Activated CD8-positive, alpha-beta T cell treated with anti-CD3 and anti-CD28 coated beads, Interleukin-2, amount 10 ng/mL, durations not matched to agents 7 days and 5 days (primary cell): ENCODE measurements around the gene TSPOAP1. TPM values are rescaled to one million over a fixed set of nuclear protein-coding genes. Genes with fewer than 3 reads are reported as not detected.

Source experiments
- ATAC-seq: fragments of 150-1000 bp; cut with Tn5 transposase; one replicate; pipeline ENCODE4 v1.10.0; 2021; ENCODE audit warnings: moderate library complexity
- CTCF ChIA-PET: fragments of 350-600 bp; sonication (Branson Sonifier 250); formaldehyde crosslinking; loops from one replicate; lab custom pipeline; 2021; ENCODE audit warnings: antibody characterized with exemption; lab: Charles Lee
- POLR2A ChIA-PET: fragments of 350-600 bp; sonication (Branson Sonifier 250); formaldehyde crosslinking; loops from one replicate; lab custom pipeline; 2021; ENCODE audit warnings: antibody characterized with exemption; lab: Charles Lee
- DNase-seq: peaks from one replicate; pipeline ENCODE4 v3.0.0-alpha.2; 2020
- H3K27ac Mint-ChIP-seq: one replicate; pipeline ENCODE4 v1.8.0; 2021; ENCODE audit warnings: mild to moderate bottlenecking, mixed read lengths
- H3K27me3 Mint-ChIP-seq: one replicate; pipeline ENCODE4 v1.8.0; 2021; ENCODE audit warnings: low read depth, mixed read lengths
- H3K36me3 Mint-ChIP-seq: one replicate; pipeline ENCODE4 v1.8.0; 2021; ENCODE audit warnings: low read depth, mixed read lengths
- H3K4me1 Mint-ChIP-seq: one replicate; pipeline ENCODE4 v1.8.0; 2021; ENCODE audit warnings: low read depth, mixed read lengths
- H3K4me3 Mint-ChIP-seq: one replicate; pipeline ENCODE4 v1.8.0; 2021; ENCODE audit warnings: mild to moderate bottlenecking, mixed read lengths
- H3K9me3 Mint-ChIP-seq: one replicate; pipeline ENCODE4 v1.8.0; 2022; ENCODE audit warnings: mixed read lengths; ENCODE audit not compliant: insufficient read depth
- total RNA-seq, 2 experiments: library from RNA; stranded (reverse); gene quantifications; one replicate each; pipeline ENCODE4 v1.2.3, GENCODE V29; 2021

The TSPOAP1 gene
- total RNA-seq, 2 experiments from 2014 or later, result 45.8 to 51.5 TPM

- peaks cover 6% of the 10 kb centered on the region for H3K27me3 Mint-ChIP-seq
- H3K9me3 Mint-ChIP-seq, result no peaks in the 10 kb centered on the region
- H3K4me1 Mint-ChIP-seq, result peaks cover 28% of the 10 kb centered on the region
- H3K27ac Mint-ChIP-seq, result peak overlapping the region; percentile 59
- POLR2A ChIA-PET, result interaction anchor here (0.5 to 28.8 kb wide), 4 partner anchors 16 to 37 kb away, joined by 3 to 2649 read pairs (median 130); partner anchors contain the start of gene SUPT4H1
- ATAC-seq, result no peak
- H3K4me3 Mint-ChIP-seq, result no peak overlapping the region
- H3K36me3 Mint-ChIP-seq, result peaks cover 36% of the 10 kb centered on the region
- CTCF ChIA-PET, result interaction anchor here (1.0 to 2.1 kb wide), 2 partner anchors 21 to 94 kb away, joined by 6 to 12 read pairs; partner anchors contain the start of gene RNF43
- peak; percentile 27 for DNase-seq
These were observed 5.1 kb downstream of the TSPOAP1 start for GRCh38 chr17:58323366-58324055.

GRCh38 chr17:58322581-58323185 lies 5.9 kb downstream of the TSPOAP1 start:
- Mint-ChIP-seq H3K9me3 (no peaks in the 10 kb centered on the region), H3K27ac (no peak overlapping the region), H3K4me1 (peaks cover 28% of the 10 kb centered on the region), H3K4me3 (no peak overlapping the region), H3K36me3 (peaks cover 31% of the 10 kb centered on the region), H3K27me3 (peaks cover 4% of the 10 kb centered on the region)
- DNase-seq (peak; percentile 24), ATAC-seq (no peak)
- ChIA-PET CTCF (interaction anchor here (1.0 to 2.1 kb wide), 4 partner anchors 19 to 95 kb away, joined by 3 to 12 read pairs (median 5); partner anchors contain the start of gene RNF43), POLR2A (interaction anchor here (1.5 to 28.8 kb wide), 3 partner anchors 17 to 38 kb away, joined by 4 to 2649 read pairs (median 255); partner anchors contain the start of gene SUPT4H1)

DNA sequence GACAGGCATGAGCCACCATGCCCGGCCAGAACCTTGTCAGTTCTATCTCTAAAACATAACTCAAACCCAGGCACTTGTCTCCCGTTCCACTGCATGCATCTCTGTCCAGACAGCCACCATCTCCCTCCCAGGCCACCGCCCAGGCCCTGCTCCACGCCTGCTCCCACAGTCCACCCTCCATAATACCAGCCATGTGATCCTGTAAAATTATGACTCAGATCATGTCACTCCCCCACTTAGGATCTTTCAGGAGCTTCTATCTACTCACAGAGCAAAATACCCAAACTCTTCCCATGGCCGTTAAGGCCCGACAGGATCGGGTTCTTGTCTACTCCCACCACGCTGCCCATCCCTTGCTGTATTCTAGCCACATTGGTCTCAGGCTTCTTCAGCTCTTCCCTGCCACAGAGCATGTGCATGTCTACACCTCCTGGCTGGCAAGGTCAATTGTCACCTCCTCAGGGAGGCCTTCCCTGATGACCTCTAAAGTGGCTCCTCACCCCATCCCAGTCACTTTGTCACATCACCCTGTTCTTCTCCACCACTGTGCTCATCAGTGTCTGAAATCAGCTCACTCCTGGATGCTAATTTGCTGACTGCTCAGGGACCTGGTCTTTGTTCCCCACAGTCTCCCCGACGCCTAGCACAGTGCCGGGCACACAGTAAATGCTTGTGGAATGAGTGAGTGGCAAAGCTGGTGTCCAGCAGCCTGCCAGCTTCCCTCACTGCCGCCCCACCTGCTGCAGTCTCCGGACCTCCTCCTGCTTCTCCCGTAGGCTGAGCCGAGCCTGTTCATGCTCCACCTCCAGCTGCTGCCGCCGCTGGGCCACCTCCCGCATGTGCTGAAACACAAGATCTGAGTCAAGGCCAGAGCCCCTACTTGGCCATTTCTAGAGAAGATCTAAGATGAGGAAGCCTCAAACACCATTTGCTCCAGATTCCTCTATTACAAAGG lies 6.7 kb downstream of the TSPOAP1 start:
- DNase-seq (no peak), ATAC-seq (no peak)
- CTCF ChIA-PET, result interaction anchor here (1.1 to 2.1 kb wide), 5 partner anchors 18 to 96 kb away, joined by 3 to 12 read pairs (median 4); no protein-coding TSS in a partner anchor
- H3K4me3 Mint-ChIP-seq, result no peak overlapping the region
- no peaks in the 10 kb centered on the region for H3K9me3 Mint-ChIP-seq
- peaks cover 32% of the 10 kb centered on the region for H3K36me3 Mint-ChIP-seq
- peaks cover 28% of the 10 kb centered on the region for H3K4me1 Mint-ChIP-seq
- no peak overlapping the region for H3K27ac Mint-ChIP-seq
- H3K27me3 Mint-ChIP-seq, result peaks cover 4% of the 10 kb centered on the region
- POLR2A ChIA-PET, result interaction anchor here (1.0 to 28.8 kb wide), 4 partner anchors 11 to 46 kb away, joined by 3 to 2649 read pairs (median 130); partner anchors contain the start of gene SUPT4H1

GRCh38 chr17:58320570-58321323 lies 7.8 kb downstream of the TSPOAP1 start:
- no peak overlapping the region for H3K4me3 Mint-ChIP-seq
- no peaks in the 10 kb centered on the region for H3K9me3 Mint-ChIP-seq
- H3K4me1 Mint-ChIP-seq, result peaks cover 24% of the 10 kb centered on the region
- H3K36me3 Mint-ChIP-seq, result peaks cover 31% of the 10 kb centered on the region
- ChIA-PET POLR2A (interaction anchor here (2.0 to 28.8 kb wide), 3 partner anchors 10 to 32 kb away, joined by 4 to 2649 read pairs (median 255); partner anchors contain the start of gene SUPT4H1), CTCF (interaction anchor here (1.2 to 1.3 kb wide), 2 partner anchors 24 to 97 kb away, joined by 3 to 5 read pairs; no protein-coding TSS in a partner anchor)
- DNase-seq, result no peak
- H3K27ac Mint-ChIP-seq, result no peak overlapping the region
- peaks cover 4% of the 10 kb centered on the region for H3K27me3 Mint-ChIP-seq
- ATAC-seq, result no peak

- ChIA-PET CTCF (interaction anchor here (1.3 kb wide), 1 partner anchor 24 kb away, joined by 5 read pairs; no protein-coding TSS in a partner anchor), POLR2A (interaction anchor here (2.0 to 28.8 kb wide), 3 partner anchors 9 to 33 kb away, joined by 4 to 2649 read pairs (median 255); partner anchors contain the start of gene SUPT4H1)
- H3K4me3 Mint-ChIP-seq, result no peak overlapping the region
- peaks cover 33% of the 10 kb centered on the region for H3K36me3 Mint-ChIP-seq
- H3K4me1 Mint-ChIP-seq, result peaks cover 21% of the 10 kb centered on the region
- H3K27ac Mint-ChIP-seq, result no peak overlapping the region
- ATAC-seq, result no peak
- DNase-seq, result no peak
- H3K9me3 Mint-ChIP-seq, result no peaks in the 10 kb centered on the region
- H3K27me3 Mint-ChIP-seq, result peaks cover 2% of the 10 kb centered on the region
These were observed 8.4 kb downstream of the TSPOAP1 start for GRCh38 chr17:58320163-58320558.

- Mint-ChIP-seq H3K4me1 (peaks cover 19% of the 10 kb centered on the region), H3K36me3 (peaks cover 32% of the 10 kb centered on the region), H3K9me3 (no peaks in the 10 kb centered on the region), H3K27ac (no peak overlapping the region), H3K27me3 (no peaks in the 10 kb centered on the region), H3K4me3 (no peak overlapping the region)
- ChIA-PET POLR2A (interaction anchor here (9.5 to 28.8 kb wide), 3 partner anchors 7 to 34 kb away, joined by 122 to 2649 read pairs (median 255); partner anchors contain the start of genes SUPT4H1 and TSPOAP1), CTCF (interaction anchor here (1.3 to 7.5 kb wide), 3 partner anchors 8 to 96 kb away, joined by 3 to 235 read pairs (median 135); partner anchors contain the start of gene RNF43)
- DNase-seq, result no peak
- no peak for ATAC-seq
These were observed 9.1 kb downstream of the TSPOAP1 start for GRCh38 chr17:58319173-58320162.

DNA sequence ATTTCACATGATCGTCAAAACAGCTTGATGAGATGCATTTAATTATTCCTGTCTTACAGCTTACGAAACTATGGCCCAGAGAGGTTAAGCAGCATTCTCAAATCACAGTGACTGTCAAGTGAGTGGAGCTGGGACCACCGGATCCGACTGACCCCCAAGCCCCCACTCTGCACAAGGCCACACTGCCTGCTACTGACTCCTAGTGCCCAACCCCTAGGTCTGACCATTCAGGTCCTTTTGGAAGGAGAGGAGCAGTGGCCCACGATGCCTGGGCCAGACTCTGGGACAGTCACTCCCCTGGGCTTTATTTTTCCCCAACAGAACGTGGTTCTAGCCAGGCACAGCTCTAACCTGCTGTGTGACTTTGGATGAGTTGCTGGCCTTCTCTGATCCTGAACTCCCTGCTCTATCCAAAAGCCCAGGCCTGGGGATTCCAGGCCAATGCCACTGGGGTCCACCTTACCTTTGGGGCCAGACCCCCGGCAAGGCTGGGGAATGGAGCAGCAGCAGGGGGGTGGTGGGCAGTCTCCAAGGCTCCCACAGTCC lies 9.9 kb downstream of the TSPOAP1 start:
- POLR2A ChIA-PET, result interaction anchor here (1.9 to 28.8 kb wide), 4 partner anchors 8 to 44 kb away, joined by 7 to 2649 read pairs (median 188); partner anchors contain the start of genes SUPT4H1 and TSPOAP1
- Mint-ChIP-seq H3K4me3 (no peak overlapping the region), H3K4me1 (peaks cover 19% of the 10 kb centered on the region), H3K27ac (no peak overlapping the region), H3K9me3 (no peaks in the 10 kb centered on the region), H3K27me3 (no peaks in the 10 kb centered on the region), H3K36me3 (peaks cover 28% of the 10 kb centered on the region)
- CTCF ChIA-PET, result interaction anchor here (1.3 to 7.5 kb wide), 9 partner anchors 9 to 170 kb away, joined by 3 to 235 read pairs (median 11); partner anchors contain the start of genes HSF5, RNF43 and SUPT4H1
- ATAC-seq (no peak), DNase-seq (no peak)

DNA sequence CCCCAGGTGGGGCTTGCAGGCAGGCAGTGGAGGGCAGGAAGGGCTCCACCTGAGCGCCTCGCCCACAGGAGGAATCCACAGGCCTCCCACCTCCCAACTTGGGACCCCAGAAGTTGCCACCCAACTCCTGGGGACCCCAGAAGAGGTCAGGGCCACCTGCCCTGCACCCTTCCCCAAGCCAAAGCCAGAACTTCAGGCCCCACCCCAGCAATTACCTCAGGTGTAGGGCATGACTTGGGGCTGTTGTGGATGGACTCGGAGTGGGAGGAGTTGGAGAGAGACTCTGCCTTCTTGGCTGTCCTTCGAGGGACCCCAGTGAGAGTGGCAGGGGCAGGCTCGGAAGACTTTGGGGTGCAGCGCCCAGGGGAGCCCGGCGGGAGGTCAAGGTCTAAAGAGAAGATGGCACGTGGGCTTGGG lies 10.5 kb downstream of the TSPOAP1 start:
- ATAC-seq (no peak), DNase-seq (peak; percentile 19)
- H3K27ac Mint-ChIP-seq, result peak overlapping the region; percentile 71
- ChIA-PET POLR2A (interaction anchor here (0.9 to 28.8 kb wide), 7 partner anchors 9 to 99 kb away, joined by 3 to 2649 read pairs (median 10); partner anchors contain the start of genes RNF43, SUPT4H1 and TSPOAP1), CTCF (interaction anchor here (0.7 to 7.5 kb wide), 47 partner anchors 9 to 314 kb away, joined by 3 to 235 read pairs (median 7); partner anchors contain the start of genes HSF5, MTMR4, RNF43 and SUPT4H1)
- peaks cover 19% of the 10 kb centered on the region for H3K4me1 Mint-ChIP-seq
- no peaks in the 10 kb centered on the region for H3K27me3 Mint-ChIP-seq
- H3K9me3 Mint-ChIP-seq, result no peaks in the 10 kb centered on the region
- no peak overlapping the region for H3K4me3 Mint-ChIP-seq
- peaks cover 23% of the 10 kb centered on the region for H3K36me3 Mint-ChIP-seq
